ENCODE results near the gene DDX10.

DNA sequence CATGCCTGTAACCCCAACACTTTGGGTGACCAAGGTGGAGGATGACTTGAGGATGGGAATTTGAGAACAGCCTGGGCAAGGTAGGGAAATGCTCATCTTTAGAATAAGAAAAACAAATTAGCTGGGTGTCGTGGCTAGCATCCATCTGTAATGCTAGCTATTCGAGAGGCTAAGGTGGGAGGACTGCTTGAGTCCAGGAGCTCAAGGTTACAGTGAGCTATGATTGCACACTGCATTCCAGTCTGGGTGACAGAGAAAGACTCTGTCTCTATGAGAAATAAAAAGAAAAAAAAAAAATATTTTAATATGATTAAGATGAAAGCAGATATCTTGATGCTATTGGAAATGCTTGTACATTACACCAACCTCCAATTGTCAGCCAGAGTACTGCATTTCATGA lies 28.6 kb upstream of the DDX10 start:
- no peak for TF ChIP-seq TAF1 (IDR thresholded peaks at IDR 0.05; ENCODE audit: low read depth, low read length)
- TF ChIP-seq, protein P1, sequence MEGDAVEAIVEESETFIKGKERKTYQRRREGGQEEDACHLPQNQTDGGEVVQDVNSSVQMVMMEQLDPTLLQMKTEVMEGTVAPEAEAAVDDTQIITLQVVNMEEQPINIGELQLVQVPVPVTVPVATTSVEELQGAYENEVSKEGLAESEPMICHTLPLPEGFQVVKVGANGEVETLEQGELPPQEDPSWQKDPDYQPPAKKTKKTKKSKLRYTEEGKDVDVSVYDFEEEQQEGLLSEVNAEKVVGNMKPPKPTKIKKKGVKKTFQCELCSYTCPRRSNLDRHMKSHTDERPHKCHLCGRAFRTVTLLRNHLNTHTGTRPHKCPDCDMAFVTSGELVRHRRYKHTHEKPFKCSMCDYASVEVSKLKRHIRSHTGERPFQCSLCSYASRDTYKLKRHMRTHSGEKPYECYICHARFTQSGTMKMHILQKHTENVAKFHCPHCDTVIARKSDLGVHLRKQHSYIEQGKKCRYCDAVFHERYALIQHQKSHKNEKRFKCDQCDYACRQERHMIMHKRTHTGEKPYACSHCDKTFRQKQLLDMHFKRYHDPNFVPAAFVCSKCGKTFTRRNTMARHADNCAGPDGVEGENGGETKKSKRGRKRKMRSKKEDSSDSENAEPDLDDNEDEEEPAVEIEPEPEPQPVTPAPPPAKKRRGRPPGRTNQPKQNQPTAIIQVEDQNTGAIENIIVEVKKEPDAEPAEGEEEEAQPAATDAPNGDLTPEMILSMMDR (IDR thresholded peaks at IDR 0.05; ENCODE audit: control extremely low read depth in 1 of 3, insufficient read depth in 1 of 3, low read depth in 1 of 3, low read length in 3 of 3) = no peak
- TF ChIP-seq CHD1 (IDR thresholded peaks at IDR 0.05; ENCODE audit: low read depth, low read length) = no peak
- TF ChIP-seq, protein P2, sequence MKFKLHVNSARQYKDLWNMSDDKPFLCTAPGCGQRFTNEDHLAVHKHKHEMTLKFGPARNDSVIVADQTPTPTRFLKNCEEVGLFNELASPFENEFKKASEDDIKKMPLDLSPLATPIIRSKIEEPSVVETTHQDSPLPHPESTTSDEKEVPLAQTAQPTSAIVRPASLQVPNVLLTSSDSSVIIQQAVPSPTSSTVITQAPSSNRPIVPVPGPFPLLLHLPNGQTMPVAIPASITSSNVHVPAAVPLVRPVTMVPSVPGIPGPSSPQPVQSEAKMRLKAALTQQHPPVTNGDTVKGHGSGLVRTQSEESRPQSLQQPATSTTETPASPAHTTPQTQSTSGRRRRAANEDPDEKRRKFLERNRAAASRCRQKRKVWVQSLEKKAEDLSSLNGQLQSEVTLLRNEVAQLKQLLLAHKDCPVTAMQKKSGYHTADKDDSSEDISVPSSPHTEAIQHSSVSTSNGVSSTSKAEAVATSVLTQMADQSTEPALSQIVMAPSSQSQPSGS (IDR thresholded peaks at IDR 0.05; ENCODE audit: low read length) = no peak
- TF ChIP-seq RAD21 (IDR thresholded peaks at IDR 0.05 in 1 of 2, conservative IDR thresholded peaks at IDR 0.05 in 1 of 2; ENCODE audit: low read depth in 2 of 2, low read length in 2 of 2) = no peak
- no peak for TF ChIP-seq POLR2A (IDR thresholded peaks at IDR 0.05; ENCODE audit: control extremely low read depth in 1 of 2, low read depth in 2 of 2, low read length in 2 of 2)
- no peak for TF ChIP-seq EZH2 (IDR thresholded peaks at IDR 0.05; ENCODE audit: low read depth, low read length, severe bottlenecking)
- TF ChIP-seq HDAC2 (IDR thresholded peaks at IDR 0.05; ENCODE audit: borderline replicate concordance in 1 of 2, low read depth in 2 of 2, low read length in 2 of 2) = no peak
- TF ChIP-seq GABPA (IDR thresholded peaks at IDR 0.05; ENCODE audit: borderline replicate concordance, insufficient read depth, low read length) = no peak
- TF ChIP-seq HDAC6 (IDR thresholded peaks at IDR 0.05; ENCODE audit: low read depth, low read length) = no peak
- no peak for TF ChIP-seq CHD2 (IDR thresholded peaks at IDR 0.05; ENCODE audit: low read length)

Data from H1 (cell line).